Measurements from ENCODE around the gene S100A14. TPM values are rescaled to one million over a fixed set of nuclear protein-coding genes. Genes with fewer than 3 reads are reported as not detected.
"Not testable (repeated sequence)": the region's sequence is repeated elsewhere in the genome, so short reads cannot be mapped to it uniquely, and the experiment has no call there.

Gene S100A14
- polyA plus RNA-seq, 4 donors, result 356 to 952 (median 630) TPM

DNA sequence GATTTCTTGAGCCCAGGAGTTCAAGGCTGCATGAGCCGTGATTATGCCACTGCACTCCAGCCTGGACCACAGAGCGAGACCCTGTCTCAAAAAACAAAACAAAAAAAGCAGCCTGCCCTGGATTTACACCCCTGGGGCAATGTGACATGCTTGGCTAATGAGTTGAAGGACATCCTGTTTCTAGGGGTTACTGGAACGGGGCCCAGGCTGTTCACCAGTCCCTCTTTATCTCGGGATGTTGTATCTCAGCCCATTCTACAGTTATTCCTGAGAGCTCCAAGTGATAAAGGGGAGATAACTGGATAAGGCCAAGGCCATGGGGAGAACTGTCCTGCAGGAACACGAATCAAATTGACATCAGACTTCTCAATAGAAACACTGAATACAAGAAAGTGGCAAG is 28.8 kb downstream of the S100A14 start:
- H3K4me3 ChIP-seq (ENCODE audit: low read depth in 1 of 3, low read length in 3 of 3), result no peak overlapping the region
- no peak for DNase-seq
- no peaks in the 10 kb centered on the region for H3K36me3 ChIP-seq (ENCODE audit: control insufficient read depth in 3 of 3, insufficient read depth in 2 of 3, low read depth in 1 of 3, low read length in 3 of 3)
- no peaks in the 10 kb centered on the region for H3K9me3 ChIP-seq (ENCODE audit: control insufficient read depth in 2 of 2, insufficient read depth in 1 of 2, low read depth in 1 of 2, low read length in 1 of 2)
- no peak for FAIRE-seq
- WGBS, 3 donors, result 48 to 61% (median 56%) methylated on average over 5 of the region's 5 CpGs
- H3K4me1 ChIP-seq (ENCODE audit: control insufficient read depth in 3 of 3, insufficient read depth in 2 of 3, low read depth in 1 of 3, low read length in 2 of 3), result no peaks in the 10 kb centered on the region
- no peaks in the 10 kb centered on the region for H3K27me3 ChIP-seq (ENCODE audit: control insufficient read depth in 3 of 3, insufficient read depth in 3 of 3, low read length in 3 of 3)
- H3K27ac ChIP-seq (ENCODE audit: low read depth in 1 of 3, low read length in 2 of 3), result no peak overlapping the region

- 48 to 54% (median 52%) methylated on average over 1 of the region's 1 CpG for WGBS, 3 donors
- no peak overlapping the region for H3K4me3 ChIP-seq (ENCODE audit: low read depth in 1 of 3, low read length in 3 of 3)
- DNase-seq (no peak), FAIRE-seq (no peak)
- H3K27me3 ChIP-seq (ENCODE audit: control insufficient read depth in 3 of 3, insufficient read depth in 3 of 3, low read length in 3 of 3), result no peaks in the 10 kb centered on the region
- no peaks in the 10 kb centered on the region for H3K4me1 ChIP-seq (ENCODE audit: control insufficient read depth in 3 of 3, insufficient read depth in 2 of 3, low read depth in 1 of 3, low read length in 2 of 3)
- no peaks in the 10 kb centered on the region for H3K36me3 ChIP-seq (ENCODE audit: control insufficient read depth in 3 of 3, insufficient read depth in 2 of 3, low read depth in 1 of 3, low read length in 3 of 3)
- H3K9me3 ChIP-seq (ENCODE audit: control insufficient read depth in 2 of 2, insufficient read depth in 1 of 2, low read depth in 1 of 2, low read length in 1 of 2), result no peaks in the 10 kb centered on the region
- H3K27ac ChIP-seq (ENCODE audit: low read depth in 1 of 3, low read length in 2 of 3), result no peak overlapping the region
These were observed 29.8 kb downstream of the S100A14 start for GRCh38 chr1:153586347-153586746.

- DNase-seq, result no peak
- Histone ChIP-seq H3K4me3 (ENCODE audit: low read depth in 1 of 3, low read length in 3 of 3) (no peak overlapping the region), H3K9me3 (ENCODE audit: control insufficient read depth in 2 of 2, insufficient read depth in 1 of 2, low read depth in 1 of 2, low read length in 1 of 2) (no peaks in the 10 kb centered on the region), H3K4me1 (ENCODE audit: control insufficient read depth in 3 of 3, insufficient read depth in 2 of 3, low read depth in 1 of 3, low read length in 2 of 3) (no peaks in the 10 kb centered on the region), H3K36me3 (ENCODE audit: control insufficient read depth in 3 of 3, insufficient read depth in 2 of 3, low read depth in 1 of 3, low read length in 3 of 3) (no peaks in the 10 kb centered on the region), H3K27ac (ENCODE audit: low read depth in 1 of 3, low read length in 2 of 3) (no peak overlapping the region), H3K27me3 (ENCODE audit: control insufficient read depth in 3 of 3, insufficient read depth in 3 of 3, low read length in 3 of 3) (no peaks in the 10 kb centered on the region)
- WGBS, 3 donors, result 82 to 97% (median 94%) methylated on average over 1 of the region's 1 CpG
- no peak for FAIRE-seq
These were observed 31.1 kb downstream of the S100A14 start for GRCh38 chr1:153585006-153585405.

GRCh38 chr1:153583976-153584375 is 32.1 kb downstream of the S100A14 start:
- H3K9me3 ChIP-seq (ENCODE audit: control insufficient read depth in 2 of 2, insufficient read depth in 1 of 2, low read depth in 1 of 2, low read length in 1 of 2), result no peaks in the 10 kb centered on the region
- no peak overlapping the region for H3K4me3 ChIP-seq (ENCODE audit: low read depth in 1 of 3, low read length in 3 of 3)
- H3K36me3 ChIP-seq (ENCODE audit: control insufficient read depth in 3 of 3, insufficient read depth in 2 of 3, low read depth in 1 of 3, low read length in 3 of 3), result no peaks in the 10 kb centered on the region
- H3K27me3 ChIP-seq (ENCODE audit: control insufficient read depth in 3 of 3, insufficient read depth in 3 of 3, low read length in 3 of 3), result no peaks in the 10 kb centered on the region
- no peak for DNase-seq
- no peaks in the 10 kb centered on the region for H3K4me1 ChIP-seq (ENCODE audit: control insufficient read depth in 3 of 3, insufficient read depth in 2 of 3, low read depth in 1 of 3, low read length in 2 of 3)
- no peak overlapping the region for H3K27ac ChIP-seq (ENCODE audit: low read depth in 1 of 3, low read length in 2 of 3)
- WGBS, 3 donors, result 74 to 91% (median 78%) methylated on average over 2 of the region's 2 CpGs
- no peak for FAIRE-seq

GRCh38 chr1:153583514-153583913 is 32.6 kb downstream of the S100A14 start:
- not testable (repeated sequence) for H3K4me1 ChIP-seq (ENCODE audit: control insufficient read depth in 3 of 3, insufficient read depth in 2 of 3, low read depth in 1 of 3, low read length in 2 of 3); H3K27ac ChIP-seq (ENCODE audit: low read depth in 1 of 3, low read length in 2 of 3); H3K27me3 ChIP-seq (ENCODE audit: control insufficient read depth in 3 of 3, insufficient read depth in 3 of 3, low read length in 3 of 3); DNase-seq; H3K4me3 ChIP-seq (ENCODE audit: low read depth in 1 of 3, low read length in 3 of 3); FAIRE-seq; H3K36me3 ChIP-seq (ENCODE audit: control insufficient read depth in 3 of 3, insufficient read depth in 2 of 3, low read depth in 1 of 3, low read length in 3 of 3); H3K9me3 ChIP-seq (ENCODE audit: control insufficient read depth in 2 of 2, insufficient read depth in 1 of 2, low read depth in 1 of 2, low read length in 1 of 2)
- 52 to 75% (median 74%) methylated on average over 2 to 3 of the region's 3 CpGs for WGBS, 3 donors

GRCh38 chr1:153582836-153583235 is 33.3 kb downstream of the S100A14 start:
- not testable (repeated sequence) for H3K4me1 ChIP-seq (ENCODE audit: control insufficient read depth in 3 of 3, insufficient read depth in 2 of 3, low read depth in 1 of 3, low read length in 2 of 3); H3K27ac ChIP-seq (ENCODE audit: low read depth in 1 of 3, low read length in 2 of 3); H3K27me3 ChIP-seq (ENCODE audit: control insufficient read depth in 3 of 3, insufficient read depth in 3 of 3, low read length in 3 of 3); DNase-seq; H3K9me3 ChIP-seq (ENCODE audit: control insufficient read depth in 2 of 2, insufficient read depth in 1 of 2, low read depth in 1 of 2, low read length in 1 of 2); H3K4me3 ChIP-seq (ENCODE audit: low read depth in 1 of 3, low read length in 3 of 3); H3K36me3 ChIP-seq (ENCODE audit: control insufficient read depth in 3 of 3, insufficient read depth in 2 of 3, low read depth in 1 of 3, low read length in 3 of 3); FAIRE-seq
- WGBS, 3 donors, result 94 to 96% (median 95%) methylated on average over 26 to 34 of the region's 34 CpGs

DNA sequence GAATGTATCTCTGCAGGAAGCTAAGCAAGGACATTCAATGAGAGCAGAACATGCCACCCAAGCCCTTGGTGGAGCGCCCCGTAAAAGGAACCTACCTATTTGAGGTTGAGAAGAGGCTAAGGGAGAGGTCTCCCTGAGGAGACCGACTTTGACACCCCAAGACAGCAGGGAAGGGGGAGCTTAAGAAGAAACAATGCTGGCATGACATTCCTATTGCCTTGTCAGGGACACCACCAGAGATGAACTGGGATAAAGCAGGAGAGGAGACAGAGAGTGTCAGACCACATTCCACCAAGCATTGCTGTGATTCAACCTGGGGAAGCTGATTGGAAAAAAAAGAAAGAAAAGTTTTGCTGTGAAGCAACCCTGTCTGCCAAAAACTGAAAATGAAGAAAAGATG is 37.2 kb downstream of the S100A14 start:
- Histone ChIP-seq H3K4me3 (ENCODE audit: low read depth in 1 of 3, low read length in 3 of 3) (no peak overlapping the region), H3K27me3 (ENCODE audit: control insufficient read depth in 3 of 3, insufficient read depth in 3 of 3, low read length in 3 of 3) (no peaks in the 10 kb centered on the region), H3K9me3 (ENCODE audit: control insufficient read depth in 2 of 2, insufficient read depth in 1 of 2, low read depth in 1 of 2, low read length in 1 of 2) (no peaks in the 10 kb centered on the region), H3K27ac (ENCODE audit: low read depth in 1 of 3, low read length in 2 of 3) (no peak overlapping the region), H3K4me1 (ENCODE audit: control insufficient read depth in 3 of 3, insufficient read depth in 2 of 3, low read depth in 1 of 3, low read length in 2 of 3) (peaks cover 0 to 3% (median 0%) of the 10 kb centered on the region in 3 donors), H3K36me3 (ENCODE audit: control insufficient read depth in 3 of 3, insufficient read depth in 2 of 3, low read depth in 1 of 3, low read length in 3 of 3) (no peaks in the 10 kb centered on the region)
- WGBS, 3 donors, result 81 to 84% (median 82%) methylated on average over 3 of the region's 3 CpGs
- DNase-seq, result no peak
- no peak for FAIRE-seq

GRCh38 chr1:153578490-153578889 is 37.6 kb downstream of the S100A14 start:
- no peak overlapping the region for H3K27ac ChIP-seq (ENCODE audit: low read depth in 1 of 3, low read length in 2 of 3)
- H3K9me3 ChIP-seq (ENCODE audit: control insufficient read depth in 2 of 2, insufficient read depth in 1 of 2, low read depth in 1 of 2, low read length in 1 of 2), result no peaks in the 10 kb centered on the region
- no peaks in the 10 kb centered on the region for H3K36me3 ChIP-seq (ENCODE audit: control insufficient read depth in 3 of 3, insufficient read depth in 2 of 3, low read depth in 1 of 3, low read length in 3 of 3)
- H3K27me3 ChIP-seq (ENCODE audit: control insufficient read depth in 3 of 3, insufficient read depth in 3 of 3, low read length in 3 of 3), result no peaks in the 10 kb centered on the region
- no peak overlapping the region for H3K4me3 ChIP-seq (ENCODE audit: low read depth in 1 of 3, low read length in 3 of 3)
- DNase-seq (no peak), FAIRE-seq (no peak)
- H3K4me1 ChIP-seq (ENCODE audit: control insufficient read depth in 3 of 3, insufficient read depth in 2 of 3, low read depth in 1 of 3, low read length in 2 of 3), result peaks cover 0 to 5% (median 0%) of the 10 kb centered on the region in 3 donors

DNA sequence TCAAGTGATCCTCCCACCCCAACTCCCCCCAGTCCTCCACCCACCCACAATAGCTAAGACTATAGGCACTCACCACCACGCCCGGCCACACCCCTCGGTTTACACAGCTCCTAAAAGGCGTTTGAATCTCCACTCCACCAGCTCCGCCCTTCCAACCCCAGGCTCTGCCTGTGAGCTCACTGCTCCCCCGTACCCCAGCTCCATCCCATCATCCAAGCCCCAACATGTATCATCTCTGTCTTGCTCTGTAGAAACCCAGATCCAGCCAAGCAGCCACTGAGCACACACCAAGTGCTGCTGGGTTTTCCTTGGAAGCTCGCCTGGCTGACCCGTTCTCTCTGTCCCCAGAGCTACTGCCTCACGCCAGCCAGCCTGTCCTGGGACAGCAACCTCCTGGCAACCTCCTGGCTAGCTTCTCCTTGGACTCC is 38.5 kb downstream of the S100A14 start:
- H3K4me1 ChIP-seq (ENCODE audit: control insufficient read depth in 3 of 3, insufficient read depth in 2 of 3, low read depth in 1 of 3, low read length in 2 of 3), result peaks cover 0 to 10% (median 3%) of the 10 kb centered on the region in 3 donors
- DNase-seq (no peak), FAIRE-seq (no peak)
- H3K9me3 ChIP-seq (ENCODE audit: control insufficient read depth in 2 of 2, insufficient read depth in 1 of 2, low read depth in 1 of 2, low read length in 1 of 2), result no peaks in the 10 kb centered on the region
- H3K27me3 ChIP-seq (ENCODE audit: control insufficient read depth in 3 of 3, insufficient read depth in 3 of 3, low read length in 3 of 3), result no peaks in the 10 kb centered on the region
- H3K36me3 ChIP-seq (ENCODE audit: control insufficient read depth in 3 of 3, insufficient read depth in 2 of 3, low read depth in 1 of 3, low read length in 3 of 3), result no peaks in the 10 kb centered on the region
- no peak overlapping the region for H3K4me3 ChIP-seq (ENCODE audit: low read depth in 1 of 3, low read length in 3 of 3)
- no peak overlapping the region for H3K27ac ChIP-seq (ENCODE audit: low read depth in 1 of 3, low read length in 2 of 3)
- WGBS, 3 donors, result 20 to 55% (median 43%) methylated on average over 9 of the region's 9 CpGs
